Activated effector memory CD4-positive, alpha-beta T cell treated with Interleukin-2 at 50 U/mL for 16 hours (primary cell): ENCODE data around the gene DRC1.

Source experiments
- DNase-seq: peaks from one replicate; pipeline ENCODE4 v3.0.0-alpha.2; 2020

DRC1 gene

DNA sequence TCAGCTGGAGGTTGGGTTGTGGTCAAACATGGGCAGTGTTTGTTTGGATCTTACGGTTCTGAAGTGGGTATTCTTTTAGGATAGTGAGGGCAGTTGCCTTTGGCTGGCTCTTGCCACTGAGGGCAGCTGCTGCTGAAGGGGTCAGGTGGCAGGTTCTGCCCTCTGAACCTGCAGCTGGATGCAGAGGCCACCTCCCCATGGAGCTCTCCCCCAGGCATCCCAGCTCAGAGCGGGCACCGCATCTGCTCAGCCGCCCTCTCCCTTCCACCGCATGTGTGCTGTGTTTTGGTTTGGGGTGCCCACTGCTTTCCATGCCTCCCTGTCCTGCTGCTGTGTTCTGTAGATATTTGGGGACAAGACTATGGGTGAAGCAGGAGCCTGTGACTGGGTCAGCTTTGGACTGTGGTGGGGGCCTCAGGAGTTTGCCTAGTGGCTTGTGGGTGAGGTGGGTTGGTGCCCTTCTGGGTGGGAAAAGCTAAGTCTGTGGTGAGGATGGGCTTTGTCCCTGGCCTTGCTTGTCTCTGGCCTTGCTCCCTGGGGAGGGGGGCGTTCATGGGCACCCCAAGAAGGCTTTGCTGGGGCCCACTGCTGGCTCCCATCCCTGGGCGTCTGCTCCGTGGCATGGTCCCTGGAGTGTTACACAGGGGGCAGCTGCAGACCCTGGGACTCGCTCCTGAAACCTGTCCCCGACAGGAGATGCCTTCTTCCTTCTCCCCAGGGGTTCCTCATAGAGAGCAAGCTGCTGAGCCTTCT lies 47.7 kb downstream of the DRC1 start:
- no peak for DNase-seq

DNA sequence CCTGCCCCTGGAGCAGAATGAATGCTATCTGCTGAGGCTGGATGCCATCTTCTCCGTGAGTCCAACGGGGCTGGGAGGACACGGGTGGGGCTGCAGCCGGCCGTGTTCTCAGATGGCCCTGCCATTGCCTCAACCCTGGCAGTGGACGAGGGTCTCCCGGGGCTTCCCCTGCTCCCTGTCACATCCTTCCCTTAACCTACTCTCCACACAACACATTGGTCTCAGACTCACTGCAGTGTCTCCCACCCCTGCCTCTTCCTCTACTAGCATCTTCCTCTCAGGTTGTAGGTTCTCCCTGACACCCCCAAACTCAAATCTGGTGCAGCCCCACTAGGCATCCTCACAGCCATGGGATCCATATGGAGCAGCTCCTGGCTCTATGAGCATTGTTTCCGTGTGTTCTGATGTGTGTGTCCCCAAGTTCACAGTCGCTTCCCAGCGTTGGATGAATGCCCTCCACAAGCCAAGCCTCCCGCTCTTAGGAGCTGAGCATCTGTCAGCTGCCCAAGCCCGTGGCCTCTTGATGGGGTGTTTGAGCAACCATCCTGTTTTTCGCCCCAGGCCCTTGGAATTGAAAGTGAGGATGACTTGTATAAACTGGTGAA lies 48.4 kb downstream of the DRC1 start:
- no peak for DNase-seq

DNA sequence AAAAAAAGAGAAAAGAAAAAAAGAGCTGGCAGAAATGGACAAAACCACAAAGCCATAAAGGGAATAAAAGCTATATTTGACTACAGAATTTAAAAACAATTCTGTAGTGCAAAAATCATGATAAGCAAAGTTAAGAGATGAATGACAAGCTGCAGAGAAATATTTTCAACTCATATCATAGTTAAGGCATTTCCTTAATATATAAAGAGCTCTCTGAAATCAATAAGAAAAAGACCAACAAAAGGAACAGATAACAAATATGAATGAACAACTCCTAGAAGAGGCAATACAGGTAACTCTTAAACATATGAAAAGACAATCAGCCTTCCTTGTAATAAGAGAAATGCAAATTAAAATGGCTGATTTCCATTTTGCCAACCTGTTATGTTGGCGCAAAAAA lies 50.0 kb downstream of the DRC1 start:
- DNase-seq, result no peak

DNA sequence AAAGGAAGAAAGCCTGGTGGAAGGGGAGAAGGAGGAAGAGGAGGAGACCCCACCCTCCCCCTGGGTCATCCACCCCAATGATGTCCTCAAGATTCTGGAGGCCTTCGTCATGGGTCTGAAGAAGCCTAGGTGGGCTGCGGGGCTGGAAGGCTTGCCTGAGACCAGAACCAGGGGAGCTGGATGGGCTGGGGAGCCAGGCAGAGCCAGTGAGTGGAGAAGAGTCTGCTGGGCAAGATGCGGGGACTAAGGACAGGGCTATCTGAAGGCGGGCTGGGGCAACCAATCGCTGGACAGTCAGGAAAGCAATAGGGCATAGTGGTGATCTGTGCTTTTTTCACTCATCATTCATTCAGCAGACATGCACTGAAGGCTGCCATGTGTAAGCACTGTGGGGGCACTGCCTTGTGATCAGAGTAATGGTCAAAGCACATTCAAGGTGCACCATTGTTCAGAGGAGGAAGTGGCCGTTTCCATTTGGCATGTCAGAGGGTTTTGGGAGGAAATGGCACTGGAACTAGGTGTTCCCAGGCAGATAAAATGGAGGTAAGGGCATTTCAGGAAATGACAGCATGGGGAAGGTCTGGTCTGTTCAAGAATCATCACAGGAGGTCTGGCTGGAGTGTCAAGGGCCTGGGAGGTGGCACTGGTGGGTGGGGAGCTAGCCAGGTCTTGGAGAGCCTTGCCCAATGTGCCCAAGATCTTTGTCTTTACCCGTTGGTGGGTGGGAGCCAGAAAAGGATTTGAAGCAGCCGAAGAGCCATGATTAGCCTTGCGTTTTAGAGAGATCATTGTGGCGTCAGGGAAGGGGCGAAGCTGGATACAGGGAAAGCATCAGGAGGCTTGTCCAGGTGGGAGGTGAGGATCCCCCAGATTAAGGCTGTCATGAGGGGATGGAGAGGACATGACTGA lies 52.0 kb downstream of the DRC1 start:
- DNase-seq, result no peak

DNA sequence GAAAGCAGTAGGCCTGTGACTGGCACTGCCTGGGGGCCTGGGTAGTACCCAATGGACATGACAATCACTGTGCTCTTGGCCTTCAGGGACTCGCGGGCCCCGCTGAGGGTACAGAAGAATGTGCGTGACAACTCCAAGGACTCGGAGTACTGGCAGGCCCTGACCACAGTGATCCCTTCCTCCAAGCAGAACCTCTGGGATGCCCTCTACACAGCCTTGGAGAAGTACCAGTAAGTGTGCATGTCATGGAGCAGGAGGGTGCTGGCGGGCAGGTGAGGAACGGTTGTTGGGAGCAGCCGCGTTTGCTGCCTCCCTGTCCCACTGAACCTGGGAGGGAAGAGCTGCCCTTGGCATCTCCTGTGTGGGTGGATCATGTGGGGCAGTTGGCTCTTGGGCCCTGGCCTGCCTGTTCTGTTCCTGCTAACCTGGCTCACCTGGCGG lies 52.9 kb downstream of the DRC1 start:
- no peak for DNase-seq

DNA sequence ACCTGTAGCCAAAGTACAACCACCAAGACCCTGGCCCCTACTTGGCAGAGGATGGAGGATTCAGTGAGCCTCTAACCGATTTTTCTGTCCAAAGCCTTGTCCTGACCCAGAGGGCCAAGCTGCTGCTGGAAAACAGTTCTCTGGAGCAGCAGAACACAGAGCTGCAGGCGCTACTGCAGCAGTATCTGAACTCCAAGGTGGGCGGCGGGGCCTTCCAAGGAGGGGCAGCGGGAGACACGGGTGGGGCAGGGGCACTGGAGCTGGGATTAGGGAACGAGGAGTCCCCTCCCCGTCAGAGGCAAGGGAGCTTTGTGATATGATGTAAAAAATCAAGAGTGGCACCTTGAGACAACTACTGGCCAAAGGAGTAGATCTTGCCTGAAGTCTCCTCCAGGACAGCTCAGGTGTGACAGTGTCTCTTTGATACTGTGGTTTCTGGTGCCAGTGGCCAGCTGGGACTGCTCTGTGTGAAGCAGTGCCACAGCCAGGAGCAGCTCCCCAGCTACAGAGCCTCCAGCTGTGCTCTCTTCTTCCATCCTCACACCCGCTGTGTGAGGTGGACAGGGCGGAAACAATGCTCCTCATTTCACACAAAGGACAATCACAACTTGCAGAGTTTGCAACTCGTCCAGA lies 53.4 kb downstream of the DRC1 start:
- no peak for DNase-seq

DNA sequence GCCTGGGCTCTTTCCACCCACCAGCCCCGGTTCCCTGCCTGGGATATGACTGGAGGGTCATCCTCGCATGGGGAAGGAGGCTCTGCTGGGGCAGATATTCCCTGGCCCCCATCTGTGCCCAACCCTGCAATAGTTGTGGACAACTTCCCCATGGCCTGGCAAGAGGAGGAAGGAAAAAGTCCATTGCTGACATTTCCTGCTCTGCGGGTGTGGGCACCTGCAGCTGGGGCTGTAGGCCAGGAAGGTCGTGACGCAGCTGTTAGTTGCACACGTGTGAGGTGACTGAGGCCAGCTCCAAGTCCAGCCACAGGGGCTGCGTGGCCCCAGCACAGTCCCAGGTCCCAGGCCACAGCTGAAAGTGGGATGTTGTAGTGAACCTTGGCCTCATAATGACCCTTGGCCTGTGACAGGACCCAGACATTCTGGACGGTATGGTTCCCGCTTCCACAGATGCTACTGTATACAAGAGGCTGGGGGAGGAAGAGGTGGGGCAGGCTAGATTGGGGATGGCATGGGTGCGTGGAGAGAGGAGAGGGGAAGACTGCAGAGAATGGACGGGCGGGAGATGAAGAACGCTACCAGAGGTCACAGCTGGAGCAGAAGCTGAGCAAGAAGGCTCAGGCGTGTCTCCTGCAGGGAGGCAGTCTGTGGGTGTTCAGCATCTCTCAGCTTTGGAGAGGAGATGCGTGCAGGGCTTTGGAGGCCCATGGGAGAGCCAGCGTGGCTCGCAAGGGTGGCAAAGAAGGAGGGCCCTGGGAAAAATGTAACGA lies 54.1 kb downstream of the DRC1 start:
- DNase-seq, result no peak

DNA sequence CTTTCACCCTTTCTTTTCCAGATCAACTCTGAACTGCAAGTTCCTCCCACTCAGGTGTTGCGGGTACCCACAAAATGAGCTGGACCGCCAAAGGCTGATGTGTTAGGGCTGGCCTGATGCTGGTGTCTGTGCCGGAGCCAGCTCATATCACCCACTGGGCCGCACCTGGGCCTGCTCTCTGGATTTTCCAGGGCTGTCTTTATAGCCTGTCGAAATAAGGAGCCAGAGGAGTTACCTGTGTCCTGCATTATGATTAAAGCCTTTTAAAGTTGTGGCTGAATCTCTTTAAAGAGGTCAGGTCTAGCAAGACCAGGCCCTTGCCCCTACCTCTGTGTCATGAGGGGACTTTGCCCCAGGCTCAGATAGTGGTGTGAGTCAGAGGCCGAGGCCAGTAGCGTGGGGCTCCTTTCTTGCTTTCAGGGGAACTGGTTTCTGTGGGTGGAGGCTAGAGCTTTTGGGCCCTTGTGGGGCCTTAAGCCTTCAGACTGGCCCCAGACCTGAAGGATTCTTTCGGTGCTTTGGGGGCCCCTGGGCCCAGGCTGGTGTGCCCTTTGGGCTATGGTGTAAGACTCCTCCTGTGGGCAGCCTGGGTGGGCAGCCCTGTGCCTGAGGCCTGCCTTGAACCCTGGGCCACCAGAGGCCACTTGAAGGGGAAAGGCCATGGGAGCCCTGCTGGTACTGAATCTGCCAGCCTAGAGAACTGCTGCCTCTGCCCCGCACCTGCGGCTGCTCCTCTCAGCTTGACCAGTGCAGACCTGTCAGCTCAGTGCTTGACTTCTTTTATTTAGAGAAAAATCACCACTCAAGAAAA lies 54.9 kb downstream of the DRC1 start:
- no peak for DNase-seq

DNA sequence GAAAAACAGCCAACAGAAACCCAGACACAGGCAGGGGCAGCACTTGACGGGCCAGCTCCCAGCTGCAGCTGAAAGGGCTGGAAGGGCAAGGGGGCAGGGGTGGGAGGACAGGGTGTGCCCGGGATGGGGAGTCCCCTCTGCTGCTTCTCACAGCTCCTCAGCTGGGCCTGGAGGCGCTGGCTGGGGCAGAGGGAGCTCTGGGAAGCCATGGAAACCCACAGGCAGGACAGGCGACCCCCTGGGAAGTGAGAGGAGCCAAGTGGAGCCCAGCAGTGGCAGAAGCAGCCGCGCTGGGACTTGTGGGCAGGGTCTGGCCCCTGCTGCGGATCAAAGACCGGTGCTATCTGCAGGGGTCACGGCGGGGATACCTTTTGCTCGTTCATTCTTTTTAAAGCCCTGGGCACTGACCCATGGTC lies 55.5 kb downstream of the DRC1 start:
- no peak for DNase-seq

DNA sequence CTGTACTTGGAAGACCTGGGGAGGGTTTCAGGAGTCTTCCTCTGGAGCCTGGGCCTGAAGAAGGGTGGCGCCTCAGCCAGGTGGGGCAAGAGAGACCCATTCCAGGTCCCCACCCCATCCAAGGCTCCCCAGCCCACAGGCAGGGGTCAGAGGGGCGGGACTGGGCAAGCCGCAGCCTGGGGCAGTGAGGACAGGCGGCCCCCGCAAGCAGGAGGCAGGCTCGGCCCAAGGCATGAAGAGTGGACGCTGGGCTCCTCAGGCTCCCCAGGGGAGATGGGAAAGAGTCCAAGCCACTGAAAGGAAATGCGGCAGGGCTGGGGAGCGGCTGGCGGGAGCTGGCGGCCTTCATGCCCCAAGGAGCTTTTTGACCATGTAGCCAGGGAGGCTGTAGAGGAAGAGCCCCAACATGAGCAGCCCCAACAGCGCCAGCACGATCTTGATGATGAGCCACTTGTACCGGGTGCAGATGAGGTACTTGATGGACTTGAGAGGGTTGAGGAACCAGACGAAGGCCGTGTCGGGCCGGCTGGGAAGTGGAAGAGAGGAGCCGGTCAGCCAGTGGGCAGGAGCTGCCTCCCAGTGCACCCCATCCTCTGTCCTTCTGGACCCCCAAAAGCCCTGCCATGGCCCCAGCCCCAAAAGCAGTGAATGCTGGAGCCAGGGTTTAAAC lies 56.1 kb downstream of the DRC1 start:
- DNase-seq, result no peak

DNA sequence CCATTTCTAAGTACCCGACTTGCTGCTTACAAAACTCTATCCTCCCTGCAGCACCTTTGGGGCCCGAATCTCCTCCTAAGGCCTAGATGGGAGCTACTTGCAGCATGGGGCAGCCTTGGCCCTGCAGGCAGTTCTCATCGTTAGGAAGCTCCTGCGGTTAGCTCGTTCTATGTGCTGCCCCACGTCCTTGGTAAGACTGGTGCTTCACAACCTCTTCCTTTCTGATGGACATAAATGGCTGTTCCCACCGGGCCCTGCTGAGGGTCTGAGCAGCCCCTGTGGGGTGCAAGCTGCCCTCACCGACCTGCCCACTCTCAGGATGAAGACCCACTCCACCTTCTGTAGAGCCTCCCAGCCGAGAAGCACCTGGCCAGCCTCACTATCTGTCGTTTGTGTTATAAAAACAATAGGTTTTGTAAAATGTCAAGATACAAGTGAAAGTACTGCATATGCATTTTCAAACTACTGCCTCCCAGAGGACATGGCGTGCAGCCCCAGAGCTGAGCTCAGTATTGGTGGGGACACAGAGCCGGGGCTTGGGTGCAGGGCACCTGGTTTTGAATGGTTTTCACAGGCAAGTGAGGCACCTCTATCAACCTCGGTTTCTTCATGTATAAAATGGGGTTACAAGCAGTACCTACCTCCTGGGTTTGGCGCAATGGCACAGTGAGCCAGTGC lies 56.8 kb downstream of the DRC1 start:
- no peak for DNase-seq

DNA sequence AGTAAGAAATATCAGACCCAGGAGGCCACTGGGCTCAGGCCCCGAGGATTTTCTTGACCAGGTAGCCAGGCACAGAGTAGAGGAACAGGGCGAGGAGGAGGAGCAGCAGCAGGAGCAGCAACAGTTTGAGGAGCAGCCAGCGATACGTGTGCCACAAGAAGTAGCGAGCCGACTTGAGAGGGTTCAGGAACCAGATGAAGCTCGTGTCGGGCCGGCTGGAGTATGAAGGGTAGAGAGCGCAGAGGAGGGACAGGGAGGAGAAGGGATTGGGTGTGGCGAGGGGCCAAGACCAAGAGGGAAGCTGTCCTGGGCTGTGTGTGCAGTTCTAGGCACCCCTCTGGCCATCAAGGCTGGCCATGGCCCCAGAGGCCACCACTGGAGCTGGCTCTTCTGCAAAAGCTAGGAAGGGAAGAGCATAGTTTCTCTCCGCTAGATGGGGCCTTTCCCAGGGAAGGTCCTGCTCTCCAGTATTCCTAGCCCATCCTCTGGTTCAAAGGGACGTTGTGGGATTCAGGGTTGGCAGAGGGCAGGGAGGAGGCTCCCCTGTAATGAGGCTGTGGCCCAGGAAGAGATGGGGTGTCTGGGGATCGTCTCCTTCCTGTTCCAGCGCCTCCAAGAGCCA lies 58.4 kb downstream of the DRC1 start:
- DNase-seq, result no peak

DNA sequence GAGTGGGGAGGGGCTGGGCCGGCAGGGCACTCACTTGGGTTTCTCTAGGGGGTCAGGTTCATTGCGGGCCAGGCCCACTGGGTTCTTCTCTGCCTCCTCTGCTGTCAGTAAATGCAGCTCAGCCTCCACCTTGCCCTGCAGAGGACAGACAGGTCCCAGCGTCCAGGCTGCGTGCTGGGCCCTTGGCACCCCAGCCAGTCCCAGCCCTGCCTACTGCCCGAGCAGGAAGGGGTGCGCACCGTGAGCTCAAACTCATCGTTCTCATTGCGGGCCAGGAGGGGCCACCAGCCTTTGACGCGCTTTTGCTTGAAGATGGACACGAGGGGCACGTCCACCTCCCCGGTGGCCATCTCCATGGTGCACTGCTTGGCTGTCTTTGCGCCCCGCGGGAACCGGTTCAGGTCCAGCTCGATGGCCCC lies 58.9 kb downstream of the DRC1 start:
- DNase-seq, result no peak

DNA sequence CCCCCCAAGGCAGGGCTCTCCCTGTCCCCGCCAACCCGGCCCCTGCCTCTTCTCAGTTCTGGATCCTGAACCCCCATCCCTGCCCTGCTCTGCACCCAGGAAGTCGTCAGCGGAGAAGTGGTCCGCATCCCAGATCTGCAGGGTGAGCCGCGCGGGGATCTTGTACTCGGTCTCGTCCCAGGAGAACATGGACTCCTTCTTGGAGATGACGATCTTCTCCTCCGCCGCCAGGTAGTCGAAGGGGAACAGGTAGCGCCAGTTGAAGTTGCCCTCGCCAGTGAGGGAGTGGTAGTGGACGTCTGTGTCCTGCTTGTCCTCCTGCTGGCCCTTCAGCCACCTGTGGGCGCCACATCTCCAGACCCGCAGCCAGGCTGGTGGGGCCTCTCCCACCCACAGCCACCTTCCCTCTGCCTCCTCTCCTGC lies 59.9 kb downstream of the DRC1 start:
- DNase-seq, result no peak

DNA sequence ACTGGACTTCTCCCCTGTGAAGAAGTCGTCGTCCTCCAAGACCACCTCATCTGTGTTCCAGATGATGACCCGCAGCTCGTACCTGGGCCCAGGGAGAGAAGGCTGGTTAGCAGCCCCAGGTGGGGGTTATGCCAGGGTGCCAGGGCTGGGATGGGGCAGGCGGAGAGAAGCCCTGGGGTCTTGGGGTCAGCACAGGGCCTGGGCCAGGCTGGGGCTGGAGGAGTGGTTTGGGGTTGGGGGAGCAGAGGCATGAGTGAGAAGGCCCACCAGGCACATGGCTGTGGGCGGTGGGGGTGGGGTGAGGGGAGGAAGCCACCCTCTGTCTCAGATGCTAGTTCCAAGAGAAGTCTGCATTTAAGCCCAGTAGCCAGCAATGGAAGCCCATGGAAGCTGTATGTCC lies 60.4 kb downstream of the DRC1 start:
- no peak for DNase-seq

DNA sequence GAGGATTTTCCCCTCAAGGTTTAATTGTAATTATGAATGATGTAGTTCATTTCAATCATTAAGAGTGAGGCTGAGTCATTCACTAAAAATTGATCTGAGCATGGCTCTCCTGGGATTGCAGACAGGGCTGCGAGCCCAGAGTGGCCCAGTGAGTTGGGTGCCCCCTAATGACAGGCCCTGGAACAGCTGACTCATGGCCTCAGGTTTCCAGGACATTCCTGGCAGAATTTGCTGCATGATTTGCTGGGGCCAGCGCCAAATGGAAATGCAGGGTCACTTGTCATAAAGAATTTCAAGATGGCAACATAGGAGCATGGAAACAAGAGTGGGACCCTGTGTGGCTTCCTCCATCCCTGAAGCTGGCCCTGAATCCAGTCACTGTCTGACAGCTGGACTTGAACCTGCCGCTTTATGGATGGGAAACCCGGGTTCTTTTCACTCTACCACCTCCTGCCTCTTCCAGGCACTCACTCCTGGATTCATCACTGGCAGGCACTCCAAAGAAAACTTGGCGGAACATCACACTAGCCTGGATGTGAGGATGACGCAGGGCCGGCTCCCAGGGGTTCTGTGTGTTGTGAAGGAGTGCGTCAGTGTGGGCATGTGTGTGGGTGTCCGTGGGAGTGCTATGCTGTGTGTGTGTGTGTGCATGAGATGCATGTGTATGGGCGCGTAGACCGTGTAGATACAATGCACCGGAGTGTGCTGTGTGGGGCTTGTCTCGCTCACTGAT lies 61.0 kb downstream of the DRC1 start:
- no peak for DNase-seq

DNA sequence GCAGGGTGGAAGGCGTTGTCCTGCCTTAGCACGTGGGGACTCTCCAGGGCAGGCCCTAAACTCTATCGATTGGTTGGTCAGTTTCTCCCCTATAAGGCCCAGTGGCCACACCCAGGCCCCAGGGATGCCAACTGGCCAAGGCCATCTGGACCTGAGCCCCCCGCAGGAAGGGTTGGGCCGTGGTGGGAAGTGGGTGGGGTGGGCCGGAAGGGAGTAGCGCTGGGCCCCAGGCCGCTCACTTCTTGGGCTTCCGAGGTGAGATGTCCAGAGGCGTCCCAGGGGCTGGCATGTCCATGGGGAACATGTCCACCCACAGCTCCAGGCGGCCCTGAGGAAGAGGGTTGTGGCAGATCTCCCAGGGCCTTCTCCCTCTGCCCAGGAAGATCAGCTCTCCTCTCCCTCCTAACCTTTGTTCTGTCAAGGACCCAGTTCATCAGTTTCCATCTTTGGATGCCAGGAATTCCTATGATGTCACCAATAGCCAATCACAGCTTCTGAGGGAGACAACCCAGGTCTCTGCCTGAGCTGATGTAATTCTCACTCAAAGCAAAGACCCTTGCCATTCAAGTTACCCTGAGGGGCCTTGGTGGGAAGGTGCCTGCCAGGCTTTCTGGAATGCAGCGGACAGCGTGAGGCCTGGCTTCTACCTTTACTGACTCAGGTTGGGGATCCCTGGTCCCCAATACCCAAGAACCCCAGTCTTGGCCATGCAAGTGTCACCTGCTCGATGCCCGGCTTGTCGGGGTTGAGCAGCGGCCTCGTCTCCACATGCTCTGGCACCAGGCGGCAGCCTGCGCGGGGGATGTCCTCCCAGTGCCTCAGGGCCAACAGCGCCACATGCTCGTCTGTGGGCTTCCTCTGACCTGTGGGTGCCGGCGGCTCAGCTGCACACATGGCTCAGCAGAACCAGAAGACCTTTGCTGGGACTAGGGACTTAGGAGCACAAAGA lies 61.8 kb downstream of the DRC1 start:
- no peak for DNase-seq
